ENCODE measurements around the gene NTN5.
"Not testable (repeated sequence)": the region's sequence is repeated elsewhere in the genome, so short reads cannot be mapped to it uniquely, and the experiment has no call there.

The NTN5 gene

DNA sequence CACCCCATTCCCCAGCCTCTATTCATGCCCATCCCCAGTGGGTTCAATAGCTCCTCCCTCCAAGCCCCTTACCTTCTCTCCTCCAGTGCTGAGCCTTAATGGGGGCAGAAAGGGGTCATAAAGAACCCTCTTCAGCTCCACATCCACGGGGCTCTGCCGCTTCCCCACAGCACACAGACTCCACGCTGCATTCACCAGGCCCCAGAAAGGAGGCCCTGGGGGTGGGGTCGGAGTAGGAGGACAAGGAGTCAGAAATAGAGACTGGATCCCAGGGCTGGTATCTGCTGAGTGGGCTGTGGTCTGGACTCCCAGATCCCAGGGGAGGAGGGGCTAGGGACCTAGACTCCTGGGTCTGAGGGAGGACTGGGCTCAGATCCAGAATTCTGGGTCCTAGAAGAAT lies 28.5 kb downstream of the NTN5 start:
- no peak for DNase-seq (ENCODE audit: low read depth)

DNA sequence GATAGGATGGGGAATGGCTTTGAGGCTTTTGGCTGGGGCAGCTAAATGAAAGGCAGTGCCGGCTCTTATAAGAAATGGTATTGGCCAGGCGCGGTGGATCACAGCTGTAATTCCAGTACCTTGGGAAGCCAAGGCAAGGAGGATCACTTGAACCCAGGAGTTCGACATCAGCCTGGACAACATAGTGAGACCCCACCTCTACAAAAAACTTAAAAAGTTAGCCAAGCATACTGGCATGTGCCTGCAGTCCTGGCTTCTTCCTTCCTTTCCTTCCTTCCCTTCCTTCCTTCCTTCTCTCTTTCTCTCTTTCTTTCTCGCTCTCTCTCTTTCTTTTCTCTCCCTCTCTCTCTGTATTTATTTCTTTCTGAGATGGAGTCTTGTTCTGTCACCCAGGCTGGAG lies 30.0 kb downstream of the NTN5 start:
- DNase-seq (ENCODE audit: low read depth) = no peak

DNA sequence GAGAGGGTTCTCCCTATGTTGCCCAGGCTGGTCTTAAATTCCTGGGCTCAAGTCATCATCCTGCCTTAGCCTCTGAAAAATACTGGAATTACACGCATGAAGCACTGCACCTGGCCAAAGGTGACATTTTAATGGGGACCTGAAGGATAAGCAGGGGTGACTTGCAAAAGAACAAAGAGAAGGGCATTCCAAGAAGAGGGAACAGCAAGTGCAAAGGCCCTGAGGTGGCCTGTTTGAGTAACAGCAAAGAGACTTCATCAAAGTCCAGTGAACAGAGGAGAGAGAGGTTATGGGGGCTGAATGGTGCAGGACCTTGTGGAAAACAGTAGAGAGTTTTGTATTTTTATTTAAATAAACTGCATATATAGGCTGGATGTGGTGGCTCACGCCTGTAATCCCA lies 31.0 kb downstream of the NTN5 start:
- no peak for DNase-seq (ENCODE audit: low read depth)

DNA sequence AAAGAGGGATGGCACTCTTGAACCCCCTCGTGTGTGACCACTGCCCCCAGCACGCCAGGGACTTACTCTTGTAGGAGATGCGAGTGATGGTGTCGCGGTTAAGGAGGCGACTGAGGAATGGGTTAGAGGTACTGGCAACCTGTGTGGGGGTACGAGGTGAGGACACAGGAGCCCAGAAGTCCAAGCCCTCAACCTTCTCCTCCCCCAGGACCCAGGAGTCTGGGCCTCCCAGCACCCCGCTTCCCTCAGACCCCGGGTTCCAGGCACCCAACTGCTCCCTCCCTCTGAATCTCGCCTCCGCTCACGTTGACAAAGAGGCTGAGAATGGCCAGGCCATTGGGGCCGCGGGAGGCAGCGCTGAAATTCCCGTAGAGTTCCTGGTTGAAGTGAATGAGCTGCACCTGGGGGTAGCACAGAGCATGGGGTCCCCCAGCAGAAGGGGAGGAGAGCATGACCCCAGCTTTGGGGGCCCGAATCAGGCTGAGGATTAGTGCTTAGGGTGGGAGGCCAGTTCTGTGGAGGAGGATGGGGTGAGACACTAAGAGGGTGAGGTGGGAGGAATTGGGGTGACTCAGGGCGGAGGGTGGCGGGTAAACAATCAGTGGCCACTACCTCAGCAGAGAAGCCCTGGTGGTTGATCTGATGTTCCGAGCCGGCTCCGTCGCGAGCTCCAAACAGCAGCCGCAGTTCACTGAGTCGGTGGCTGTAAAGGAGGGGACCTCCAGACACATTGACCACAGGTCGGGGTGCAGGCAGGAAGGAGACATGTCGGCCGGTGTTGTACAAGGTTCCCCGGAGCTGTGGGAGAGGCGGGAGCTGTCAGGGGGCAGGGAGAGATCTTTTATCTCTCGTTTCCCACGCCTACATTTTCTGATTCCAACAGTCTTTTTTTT lies 33.1 kb downstream of the NTN5 start:
- no peak for DNase-seq (ENCODE audit: low read depth)

DNA sequence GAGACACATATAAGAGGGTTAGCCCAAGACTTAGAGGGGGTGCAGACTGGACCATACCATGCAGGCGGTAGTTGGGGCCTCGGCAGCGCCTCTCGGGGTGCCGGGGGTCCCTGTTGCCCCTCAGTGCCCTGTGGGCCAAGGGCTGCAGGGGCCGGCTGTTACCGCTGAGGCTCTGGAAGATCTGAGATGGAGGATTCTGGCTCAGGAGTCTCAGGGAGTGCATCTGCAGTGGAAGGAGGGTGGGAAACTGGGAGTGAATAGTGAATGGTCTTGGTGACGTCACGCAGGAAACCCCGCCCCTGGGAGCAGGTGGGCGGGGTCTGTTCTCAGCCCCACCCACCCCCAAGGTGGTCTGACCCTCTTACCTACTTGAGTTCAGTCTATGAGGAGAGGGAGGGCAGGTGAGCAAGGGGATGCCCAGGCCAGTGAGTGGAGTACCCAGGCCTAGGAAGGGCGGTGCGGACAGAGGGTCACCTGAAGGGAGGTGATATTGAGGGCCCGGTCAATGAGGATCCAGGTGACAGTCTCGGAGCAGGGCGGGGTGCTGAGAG lies 33.9 kb downstream of the NTN5 start:
- no peak for DNase-seq (ENCODE audit: low read depth)

DNA sequence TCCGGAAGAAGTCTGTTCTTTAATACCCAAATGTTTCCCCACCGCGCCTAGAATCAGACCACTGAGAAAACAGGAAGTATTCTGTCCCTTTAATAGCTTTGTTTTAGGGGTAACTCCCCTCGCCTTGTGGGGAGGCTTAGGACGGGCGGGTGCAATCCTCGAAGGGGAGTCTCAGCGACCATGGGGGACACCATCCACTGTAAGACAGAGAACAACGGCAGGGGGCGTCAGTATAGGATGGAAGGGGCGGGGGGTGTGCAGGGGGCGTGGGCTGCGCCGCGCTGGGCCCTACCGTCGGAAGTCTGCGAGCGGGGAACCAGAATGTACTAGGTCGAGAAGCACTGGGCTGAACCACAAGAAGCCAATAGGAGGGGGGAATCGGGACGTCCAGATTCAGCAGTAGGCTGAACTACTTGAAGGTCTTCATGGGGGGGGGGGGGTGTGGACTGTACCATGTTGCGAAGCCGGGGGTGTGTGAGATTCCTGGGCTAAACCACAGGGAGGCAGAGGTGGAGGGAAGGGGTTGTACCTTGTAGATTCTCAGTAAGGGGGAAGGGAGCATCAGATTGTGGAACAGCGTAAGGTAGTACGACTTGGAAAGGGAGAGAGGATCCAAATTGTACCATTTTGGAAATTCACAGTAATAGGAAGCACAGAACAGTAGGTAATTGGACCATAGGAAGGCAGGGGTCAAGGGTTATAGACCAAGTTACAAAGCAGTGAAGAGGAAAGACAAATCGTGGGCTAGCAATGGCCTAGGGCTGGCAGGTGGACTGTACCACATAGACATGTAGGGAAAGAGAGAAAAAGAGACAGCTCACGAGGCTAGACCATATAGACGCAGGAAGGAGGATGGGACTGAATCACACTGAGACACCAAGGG lies 34.6 kb downstream of the NTN5 start:
- peak; percentile 94 for DNase-seq (ENCODE audit: low read depth)

DNA sequence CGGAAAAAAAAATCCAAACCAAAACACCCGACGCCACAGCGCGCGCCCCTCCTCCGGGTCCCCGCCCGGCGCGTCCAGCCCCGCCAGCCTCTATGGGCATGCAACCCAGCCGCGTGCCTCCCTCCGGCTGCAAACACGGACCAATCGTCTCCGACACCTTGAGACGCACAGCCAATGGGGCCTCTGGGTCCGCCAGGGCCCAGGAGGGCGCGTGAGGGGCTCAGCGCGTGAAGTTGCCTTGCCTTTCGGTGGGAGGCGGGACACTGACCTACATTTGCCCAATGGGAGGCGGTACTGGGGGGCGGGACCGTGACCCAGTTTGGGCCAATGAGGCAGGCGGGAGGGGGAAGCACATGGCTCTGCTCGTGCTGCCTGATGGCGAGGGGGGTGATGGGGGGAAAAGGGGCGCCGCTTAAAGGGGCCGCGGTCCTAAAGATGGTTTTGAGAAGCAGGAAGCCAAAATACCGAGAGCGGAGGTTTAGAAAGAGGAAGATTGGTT lies 35.3 kb downstream of the NTN5 start:
- peak; percentile 98 for DNase-seq (ENCODE audit: low read depth)

DNA sequence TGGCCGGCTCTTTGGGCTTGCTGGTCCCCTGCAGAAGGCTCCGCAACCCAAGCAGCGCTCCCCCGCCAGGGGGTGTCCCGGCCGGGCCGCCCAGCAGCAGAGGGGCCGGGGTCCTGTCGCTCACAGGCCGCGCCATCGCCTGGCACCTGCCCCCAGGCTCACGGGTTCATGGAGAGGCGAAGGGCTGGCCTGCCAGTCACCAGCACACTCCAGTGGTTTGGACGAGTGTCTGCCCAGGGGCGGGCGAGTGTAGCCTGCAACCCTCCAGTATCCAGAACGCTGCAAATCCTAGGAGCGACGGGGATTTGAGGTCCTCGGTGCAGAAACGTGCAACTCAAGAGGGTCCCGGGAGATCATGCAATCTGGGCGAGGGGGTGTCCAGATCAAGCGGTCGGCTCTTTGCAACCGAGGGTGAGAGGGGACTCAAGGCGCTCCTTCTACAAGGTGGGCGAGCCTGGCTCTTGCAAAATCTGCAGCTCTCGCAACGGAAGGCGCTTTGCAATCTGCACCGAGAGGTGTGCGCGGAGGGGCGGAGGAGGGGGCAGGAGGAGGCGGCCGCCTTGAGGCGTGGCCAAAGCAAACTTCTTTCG lies 35.9 kb downstream of the NTN5 start, which contains the start of gene DBP:
Gene DBP, minus strand, starts transcription at position 521 of the 590 bp plus-strand sequence. Its CDS starts 385 bp downstream, at position 136.
- no peak for DNase-seq (ENCODE audit: low read depth)

DNA sequence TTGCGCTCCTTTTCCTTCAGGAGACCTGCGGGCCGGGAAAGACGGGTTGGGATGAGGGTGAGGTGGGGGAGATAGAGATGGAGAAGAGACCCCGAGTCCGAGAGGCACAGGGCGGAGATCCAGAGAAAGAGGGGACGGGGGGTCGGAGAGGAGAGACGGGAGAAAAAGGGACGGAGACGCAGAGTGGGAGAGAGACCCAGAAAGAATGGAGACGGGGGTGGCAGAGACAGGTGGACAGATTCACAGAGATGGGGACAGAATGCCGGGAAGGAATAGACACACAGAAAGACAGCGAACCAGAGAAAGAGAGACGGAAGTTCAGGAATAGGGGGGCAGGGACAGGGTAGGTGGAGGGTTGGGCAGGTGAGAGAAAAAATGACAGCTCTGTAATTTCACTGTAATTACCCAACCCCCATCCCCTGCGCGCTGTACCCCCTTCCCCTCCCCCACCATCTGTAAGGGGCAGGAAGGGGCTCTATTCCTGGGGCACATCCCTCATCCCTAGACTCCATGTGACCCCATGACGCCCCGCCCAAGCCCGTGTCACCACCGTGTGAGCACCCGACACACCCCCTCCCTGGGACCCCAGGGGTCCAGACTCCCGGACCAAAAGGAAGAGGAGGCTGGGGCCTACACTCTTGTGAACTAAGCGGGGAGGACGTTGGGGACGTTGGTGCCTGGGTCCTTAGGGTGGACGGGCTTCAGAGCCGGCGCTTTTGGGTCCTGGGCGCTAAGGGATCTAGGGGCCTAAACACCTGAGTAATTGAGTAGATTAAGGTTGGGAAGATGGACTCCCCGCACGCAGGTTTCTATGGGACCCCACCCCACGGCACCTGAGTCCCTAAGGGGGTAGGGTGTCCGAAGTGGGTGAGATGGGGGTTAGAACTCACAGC lies 36.6 kb downstream of the NTN5 start:
- DNase-seq (ENCODE audit: low read depth) = no peak

DNA sequence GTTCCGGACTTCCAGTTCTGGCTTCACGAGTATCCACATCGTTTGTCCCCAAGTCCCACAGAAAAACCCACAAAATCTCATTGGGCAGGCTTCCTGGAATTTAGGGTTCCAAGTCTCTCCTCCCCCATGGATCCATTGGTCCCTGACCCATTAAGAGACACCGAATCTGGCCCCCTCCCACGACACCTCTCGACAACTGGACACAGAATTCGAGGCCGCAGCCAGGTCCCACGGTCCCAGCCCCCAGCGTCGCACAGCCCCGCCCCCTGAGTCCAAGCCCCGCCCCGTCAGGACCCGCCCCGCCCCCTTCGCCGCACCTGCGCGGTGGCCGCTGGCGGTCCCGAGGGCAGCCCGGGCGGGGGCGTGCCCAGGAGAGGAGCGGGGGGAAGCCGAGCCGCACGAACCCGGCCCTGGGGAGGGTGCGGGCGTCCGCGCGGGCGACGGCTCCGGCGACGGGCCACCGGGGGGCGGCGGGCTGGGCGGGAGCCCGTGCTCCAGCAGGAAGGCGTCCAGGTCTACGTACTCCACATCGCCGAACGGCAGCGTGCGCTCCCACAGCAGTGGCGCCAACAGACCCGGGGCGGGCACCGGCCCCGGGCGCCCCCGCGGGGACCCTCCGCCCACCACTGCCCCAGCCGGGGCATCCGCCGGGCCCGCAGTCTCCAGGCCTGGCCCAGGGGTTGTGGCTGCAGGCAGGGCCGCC lies 37.4 kb downstream of the NTN5 start:
- DNase-seq (ENCODE audit: low read depth) = no peak

DNA sequence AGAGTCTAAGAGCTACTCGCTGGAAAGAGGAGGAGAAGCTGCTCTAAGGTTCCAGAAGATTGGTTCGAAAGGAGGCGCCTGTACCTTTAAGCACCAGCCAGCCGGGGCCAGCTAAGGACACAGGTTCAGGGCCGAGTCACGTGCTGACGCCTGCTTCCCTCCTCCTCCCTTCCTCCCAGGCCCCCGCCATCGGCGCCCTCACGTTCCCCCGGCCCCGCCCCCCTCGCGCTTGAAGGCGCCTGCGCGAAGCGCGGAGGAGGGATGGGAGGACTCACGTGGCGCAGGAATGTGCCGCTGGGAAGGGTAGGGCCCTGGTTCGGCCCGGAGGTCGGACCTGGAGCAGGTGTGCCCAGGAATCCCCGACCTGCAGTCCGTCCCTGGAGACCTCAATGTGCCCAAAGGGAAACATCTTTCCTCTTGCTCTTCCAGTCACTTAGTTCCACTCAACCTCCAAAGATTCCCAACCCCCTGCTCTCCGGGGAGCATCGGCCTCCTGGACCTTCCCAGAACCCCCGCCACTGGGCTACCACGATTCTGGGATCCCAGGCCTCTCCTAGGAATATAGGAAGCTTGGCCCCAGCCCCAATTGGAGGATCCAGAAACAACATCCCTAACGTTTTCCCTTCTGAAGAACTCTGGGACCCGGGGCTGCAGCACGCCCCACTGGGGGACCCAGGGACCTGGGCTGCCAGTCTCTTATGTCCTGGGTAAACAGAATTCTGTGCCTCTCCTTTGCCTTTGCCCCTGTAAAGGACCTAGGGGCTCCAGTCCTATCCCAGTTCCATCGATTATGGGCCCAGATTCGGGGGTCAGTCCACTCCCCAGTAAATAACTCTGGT lies 38.2 kb downstream of the NTN5 start:
- DNase-seq (ENCODE audit: low read depth) = peak; percentile 95

DNA sequence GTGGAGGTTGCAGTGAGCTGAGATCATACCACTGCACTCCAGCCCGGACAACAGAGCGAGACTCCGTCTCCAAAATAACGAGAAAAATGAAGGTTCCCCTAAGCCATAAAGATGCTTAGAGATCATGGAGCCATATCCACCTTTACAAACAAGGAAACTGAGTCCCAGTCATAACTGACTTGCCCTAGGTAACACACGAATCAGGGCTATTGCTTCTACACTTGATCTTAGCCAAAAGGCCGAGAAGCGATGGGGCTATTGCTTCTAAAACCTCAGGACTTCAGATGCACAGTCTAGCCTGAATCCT lies 38.8 kb downstream of the NTN5 start:
- DNase-seq (ENCODE audit: low read depth) = no peak

DNA sequence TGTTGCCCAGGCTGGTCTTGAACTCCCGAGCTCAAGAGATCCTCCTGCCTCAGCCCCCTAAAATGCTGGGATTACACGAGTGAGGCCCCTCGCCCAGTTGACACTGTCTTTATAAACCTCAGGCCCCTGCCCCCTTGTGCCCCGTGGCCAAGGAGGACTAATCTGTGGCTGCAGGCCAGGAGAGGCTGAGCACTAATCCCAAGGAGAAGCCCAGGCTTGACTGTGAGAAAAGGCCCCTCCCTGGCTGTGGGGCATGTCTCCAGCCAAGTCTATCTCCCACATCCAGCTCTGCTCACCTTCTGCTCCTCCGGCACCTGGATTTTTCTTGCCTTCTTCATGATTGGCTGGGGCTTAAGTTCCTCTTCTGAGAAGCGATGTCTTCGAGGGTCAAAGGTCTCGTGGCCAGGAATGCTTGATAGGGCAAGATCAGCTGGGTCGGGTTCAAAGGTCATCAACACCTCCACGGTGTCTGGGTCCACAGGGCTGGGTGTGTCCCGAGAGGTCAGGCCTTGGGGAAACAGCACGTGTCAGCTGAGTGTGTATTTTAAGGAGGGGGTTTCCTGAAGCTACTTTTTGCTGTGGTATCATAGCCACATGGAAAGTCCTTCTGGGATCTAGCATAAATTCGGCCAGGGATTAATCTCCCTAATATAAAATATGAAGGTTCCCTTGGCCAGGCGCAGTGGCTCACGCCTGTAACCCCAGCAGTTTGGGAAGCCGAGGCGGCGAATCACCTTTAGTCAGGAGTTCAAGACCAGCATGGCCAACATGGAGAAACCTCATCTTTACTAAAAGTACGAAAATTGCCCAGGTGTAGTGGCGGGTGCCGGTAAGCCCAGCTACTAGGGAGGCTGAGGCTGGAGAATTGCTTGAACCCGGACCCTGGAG lies 39.4 kb downstream of the NTN5 start:
- no peak for DNase-seq (ENCODE audit: low read depth)

DNA sequence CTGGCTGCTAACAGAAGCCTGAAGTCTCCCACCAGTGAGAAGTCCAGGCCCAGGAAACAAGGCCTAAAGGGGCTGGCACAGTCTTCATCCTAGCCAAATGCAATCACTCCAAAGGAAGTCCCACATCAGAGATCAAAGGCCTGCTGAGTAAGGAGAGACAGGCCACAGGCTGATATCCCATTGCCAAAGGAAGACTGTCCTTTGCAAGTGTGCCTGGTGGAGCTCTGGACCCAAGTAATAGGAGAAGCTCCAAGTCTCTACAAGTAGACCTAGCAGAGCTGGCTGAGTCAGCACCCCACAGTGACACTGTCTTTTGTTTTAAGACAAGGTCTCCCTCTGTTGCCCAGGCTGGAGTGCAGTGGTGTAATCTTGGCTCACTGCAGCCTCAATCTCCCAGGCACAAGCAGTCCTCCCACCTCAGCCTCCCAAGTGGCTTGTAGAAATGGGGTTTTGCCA lies 40.1 kb downstream of the NTN5 start:
- no peak for DNase-seq (ENCODE audit: low read depth)

DNA sequence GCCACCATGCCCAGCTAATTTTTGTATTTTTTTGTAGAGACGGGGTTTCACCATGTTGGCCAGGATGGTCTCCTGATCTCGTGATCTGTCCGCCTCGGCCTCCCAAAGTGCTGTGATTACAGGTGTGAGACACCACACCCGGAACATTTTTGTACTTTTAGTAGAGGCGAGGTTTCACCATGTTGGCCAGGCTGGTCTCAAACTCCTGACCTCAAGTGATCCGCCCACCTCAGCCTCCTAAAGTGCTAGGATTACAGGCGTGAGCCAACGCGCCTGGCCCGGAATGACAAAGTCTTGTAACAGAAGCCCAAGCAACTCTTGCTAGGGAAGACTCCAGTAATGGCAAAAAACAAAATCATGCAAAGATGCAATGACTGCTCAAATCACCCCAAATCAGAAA lies 40.5 kb downstream of the NTN5 start:
- DNase-seq (ENCODE audit: low read depth) = not testable (repeated sequence)

DNA sequence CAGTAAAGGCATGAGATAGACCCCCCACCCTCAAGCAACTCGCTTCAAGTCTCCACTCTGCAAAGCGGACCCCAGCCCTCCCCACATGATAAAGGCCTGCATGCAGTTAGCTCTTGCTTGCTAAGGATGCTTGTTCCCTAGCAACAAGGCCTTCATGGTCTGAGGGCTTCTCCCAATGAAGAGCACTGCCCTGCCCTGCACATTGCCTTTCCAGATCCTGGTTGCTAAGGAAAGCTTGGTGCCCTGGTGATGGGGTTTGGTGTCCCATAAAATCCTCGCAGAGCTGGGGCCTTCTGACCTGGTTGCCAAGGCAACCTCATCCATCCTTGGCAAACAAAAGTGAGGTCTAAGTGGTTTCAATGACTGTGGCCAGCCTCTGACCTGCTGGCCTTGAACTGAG lies 41.6 kb downstream of the NTN5 start:
- DNase-seq (ENCODE audit: low read depth) = no peak

DNA sequence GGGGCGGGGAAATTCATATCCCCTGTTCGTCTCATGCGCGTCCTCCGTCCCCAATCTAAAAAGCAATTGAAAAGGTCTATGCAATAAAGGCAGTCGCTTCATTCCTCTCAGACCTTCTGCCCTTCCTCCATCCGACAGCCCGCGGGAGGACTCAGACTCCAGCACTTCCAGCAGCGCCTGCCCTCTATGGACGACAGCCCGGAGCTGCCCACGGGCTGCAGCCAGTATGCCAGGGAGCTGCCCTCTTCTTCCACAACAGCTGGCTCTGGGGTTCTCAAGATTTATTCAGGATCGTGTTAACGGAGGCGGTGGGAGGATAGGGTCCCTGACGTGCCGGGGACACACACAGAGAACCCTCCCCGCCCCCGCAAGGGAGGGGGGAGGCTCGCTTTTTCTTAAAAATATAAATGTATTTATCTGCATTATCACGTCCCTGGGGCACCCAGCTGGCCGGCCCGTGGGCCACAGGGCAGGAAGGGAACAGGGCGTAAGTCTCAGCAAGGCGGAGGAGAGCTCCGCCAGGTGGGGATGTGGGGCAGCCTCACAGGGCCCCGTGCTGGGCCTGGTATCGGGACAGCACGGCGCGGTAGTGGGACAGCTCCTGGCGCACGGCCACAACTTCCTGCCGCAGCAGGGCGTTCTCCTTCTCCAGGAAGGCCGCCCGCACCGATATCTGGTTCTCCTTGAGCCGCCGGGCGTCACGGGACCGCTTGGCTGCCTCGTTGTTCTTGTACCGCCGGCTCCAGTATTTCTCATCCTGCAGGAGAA lies 42.3 kb downstream of the NTN5 start:
- peak; percentile 47 for DNase-seq (ENCODE audit: low read depth)
